ENCODE data around the gene ZNHIT6.

Gene ZNHIT6

GRCh38 chr1:85617633-85618100 lies 90.6 kb downstream of the ZNHIT6 start:
- no peak for DNase-seq (ENCODE audit: low read depth in 2 of 2)

- no peak for DNase-seq (ENCODE audit: low read depth in 2 of 2)
Observed at GRCh38 chr1:85616736-85617135, 91.5 kb downstream of the ZNHIT6 start.

- DNase-seq (ENCODE audit: low read depth in 2 of 2): no peak
Observed at GRCh38 chr1:85616364-85616705, 91.9 kb downstream of the ZNHIT6 start.

DNA sequence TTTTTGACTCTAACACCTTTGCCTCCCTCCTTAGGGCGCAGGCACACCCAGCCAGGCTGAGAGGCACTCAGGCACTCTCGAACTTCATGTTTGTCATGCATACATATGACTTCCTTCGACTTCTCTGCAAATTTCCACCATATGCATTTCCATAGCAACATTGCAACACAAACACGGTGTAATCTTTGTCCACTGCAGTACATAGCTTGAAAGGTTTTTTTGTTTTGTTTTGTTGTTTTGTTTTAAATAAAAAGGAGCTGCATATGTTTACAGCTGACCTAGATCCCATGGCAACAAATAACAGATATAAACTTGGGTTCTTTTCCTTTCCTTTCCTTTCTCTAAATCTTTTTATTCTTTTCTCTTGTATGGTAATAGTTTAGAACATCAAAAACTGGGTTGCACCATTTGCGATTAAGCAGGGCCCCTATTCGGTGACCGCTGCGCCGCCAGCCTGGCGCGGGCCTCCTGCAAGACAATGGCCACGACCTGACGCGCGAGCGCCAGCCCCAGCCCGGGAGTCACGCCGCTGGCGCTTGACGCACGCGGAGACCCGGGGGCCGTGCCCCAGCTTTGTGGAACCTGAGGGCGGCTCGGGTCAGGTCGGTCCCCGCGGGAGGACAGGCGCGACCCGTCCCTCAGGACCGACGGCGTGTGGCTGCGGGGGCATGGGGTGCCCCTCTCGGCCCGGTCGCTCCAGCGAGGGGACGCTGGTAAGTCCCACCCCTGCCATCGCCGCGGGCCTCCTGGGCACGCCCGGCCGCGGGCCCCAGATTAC lies 92.5 kb downstream of the ZNHIT6 start:
- DNase-seq (ENCODE audit: low read depth in 2 of 2): no peak

- no peak for DNase-seq (ENCODE audit: low read depth in 2 of 2)
Observed at GRCh38 chr1:85612704-85613361, 95.4 kb downstream of the ZNHIT6 start.

- DNase-seq (ENCODE audit: low read depth in 2 of 2): no peak
Observed at GRCh38 chr1:85611856-85612255, 96.4 kb downstream of the ZNHIT6 start.

- DNase-seq (ENCODE audit: low read depth in 2 of 2): no peak
Observed at GRCh38 chr1:85611425-85611824, 96.8 kb downstream of the ZNHIT6 start.

- no peak for DNase-seq (ENCODE audit: low read depth in 2 of 2)
Observed at GRCh38 chr1:85609976-85610375, 98.3 kb downstream of the ZNHIT6 start.

DNA sequence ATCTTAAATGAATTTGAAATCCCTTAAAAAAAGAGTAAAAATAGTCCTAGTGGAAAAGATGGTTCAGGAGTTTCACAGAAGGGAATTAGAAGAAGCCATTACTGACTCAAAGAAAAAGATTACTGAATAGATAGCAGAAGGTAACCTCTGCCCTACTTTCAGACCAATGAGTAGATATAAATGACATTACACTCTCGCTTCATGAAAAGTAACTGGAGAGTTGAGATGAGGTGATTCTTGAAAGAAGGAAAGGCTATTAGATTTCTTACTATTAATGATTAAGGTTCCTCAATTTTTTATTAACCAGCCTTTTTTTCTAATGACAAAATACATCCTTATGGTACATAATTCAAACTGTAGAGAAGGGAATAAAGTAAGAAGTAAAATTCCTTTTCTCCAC lies 99.4 kb downstream of the ZNHIT6 start:
- DNase-seq (ENCODE audit: low read depth in 2 of 2): no peak

DNA sequence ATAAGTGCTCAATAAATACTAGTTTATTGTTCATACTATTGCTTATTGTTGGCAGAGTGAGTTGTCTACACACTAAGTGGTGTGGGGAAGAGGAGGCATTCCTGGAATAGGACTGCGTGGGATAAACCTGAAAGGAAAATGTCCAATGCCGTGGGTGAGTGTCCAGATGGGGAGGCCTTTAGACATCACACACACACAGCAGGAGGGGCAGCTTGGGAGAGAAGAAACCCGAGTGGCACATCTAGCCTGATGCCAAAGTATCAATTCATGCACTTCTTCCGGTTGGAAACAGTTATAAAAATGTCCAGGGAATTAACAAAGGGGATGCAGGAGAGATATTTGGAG lies 100.3 kb downstream of the ZNHIT6 start:
- no peak for DNase-seq (ENCODE audit: low read depth in 2 of 2)

DNA sequence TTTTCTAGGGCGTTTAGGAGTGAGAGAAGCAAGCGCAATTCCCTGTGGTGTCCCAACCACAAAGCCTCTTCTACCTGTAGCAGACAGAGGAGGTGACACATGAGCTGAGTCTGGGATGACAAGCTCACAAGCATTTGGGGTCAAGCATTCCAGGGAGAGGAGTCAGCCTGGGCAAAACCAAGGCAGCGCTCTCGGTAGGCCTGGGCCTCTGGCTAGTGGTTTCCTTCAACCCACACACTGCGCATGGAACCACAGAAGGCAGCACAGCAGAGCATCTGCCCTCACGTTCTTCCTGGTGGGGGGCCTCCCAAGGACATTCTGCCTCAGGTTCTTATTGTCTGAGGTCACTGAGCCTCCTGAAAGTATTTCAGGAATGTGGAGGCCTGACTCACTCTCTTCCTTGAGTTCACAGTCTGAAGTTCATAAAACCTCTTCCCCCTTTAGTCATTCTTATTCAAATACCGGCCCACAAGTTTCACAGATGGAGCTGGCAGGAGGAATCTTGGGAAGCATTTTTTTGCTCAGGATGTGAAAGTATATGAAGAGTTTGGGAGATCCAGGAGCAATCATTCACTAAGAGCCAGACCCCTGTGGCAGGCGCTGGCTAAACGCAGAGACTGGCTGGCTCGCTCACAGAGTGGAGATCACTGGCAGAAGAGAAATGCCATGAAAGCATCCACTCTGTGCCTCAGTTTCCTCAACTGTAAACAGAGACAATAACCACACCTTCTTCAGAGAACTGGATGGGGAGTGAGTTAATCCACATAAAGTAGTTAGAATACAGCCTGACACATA lies 100.9 kb downstream of the ZNHIT6 start:
- no peak for DNase-seq (ENCODE audit: low read depth in 2 of 2)

DNA sequence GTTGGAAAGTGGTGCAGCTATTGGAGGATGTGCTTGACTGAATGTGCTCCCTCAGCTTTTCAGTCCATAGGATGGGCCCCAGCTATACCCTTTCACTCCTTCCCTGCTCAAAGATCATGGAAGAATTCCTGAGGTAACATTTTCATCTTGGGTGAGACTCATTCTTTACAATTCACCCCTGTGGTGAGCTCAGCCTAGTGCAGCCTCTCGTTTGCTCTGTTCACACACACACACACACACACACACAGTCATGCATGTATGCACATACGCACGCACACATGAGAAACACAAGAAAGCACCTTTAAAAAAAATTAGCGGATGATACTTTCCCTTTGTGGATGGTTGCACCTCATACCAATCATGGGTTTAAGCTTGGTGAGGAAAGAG lies 101.8 kb downstream of the ZNHIT6 start:
- no peak for DNase-seq (ENCODE audit: low read depth in 2 of 2)

- no peak for DNase-seq (ENCODE audit: low read depth in 2 of 2)
Observed at GRCh38 chr1:85605484-85606413, 102.5 kb downstream of the ZNHIT6 start.

DNA sequence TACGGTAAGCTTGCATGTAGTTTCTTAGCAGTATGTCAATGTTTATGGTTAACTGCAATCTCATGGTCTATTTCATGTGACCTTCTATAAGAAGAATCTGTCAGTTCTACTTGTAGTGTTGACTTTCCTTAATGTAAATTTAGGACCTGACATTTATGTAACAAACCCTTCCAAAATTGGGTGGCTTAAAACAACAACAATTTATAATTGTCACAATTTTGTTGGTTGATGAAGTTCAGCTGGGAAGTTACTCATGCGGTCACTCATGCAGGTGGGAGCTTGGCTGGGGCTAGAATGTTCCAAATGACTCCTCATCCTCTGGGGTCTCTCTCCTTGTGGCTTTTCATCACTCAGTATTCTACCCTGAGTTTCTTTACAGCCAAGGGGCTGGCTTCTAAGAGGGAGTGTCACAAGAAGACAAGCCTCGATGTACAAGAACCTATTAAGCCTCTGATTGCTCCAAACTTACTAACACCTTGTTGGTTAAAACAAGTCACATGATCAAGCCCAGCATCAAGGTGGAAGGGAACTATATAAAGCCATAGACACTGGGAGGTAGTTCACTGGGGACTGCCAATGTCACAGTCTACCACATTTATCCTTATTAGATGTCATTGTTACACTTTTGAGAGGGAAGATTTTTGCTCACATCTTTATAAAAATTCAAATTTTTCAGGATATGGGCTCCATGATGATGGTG lies 103.8 kb downstream of the ZNHIT6 start:
- no peak for DNase-seq (ENCODE audit: low read depth in 2 of 2)

DNA sequence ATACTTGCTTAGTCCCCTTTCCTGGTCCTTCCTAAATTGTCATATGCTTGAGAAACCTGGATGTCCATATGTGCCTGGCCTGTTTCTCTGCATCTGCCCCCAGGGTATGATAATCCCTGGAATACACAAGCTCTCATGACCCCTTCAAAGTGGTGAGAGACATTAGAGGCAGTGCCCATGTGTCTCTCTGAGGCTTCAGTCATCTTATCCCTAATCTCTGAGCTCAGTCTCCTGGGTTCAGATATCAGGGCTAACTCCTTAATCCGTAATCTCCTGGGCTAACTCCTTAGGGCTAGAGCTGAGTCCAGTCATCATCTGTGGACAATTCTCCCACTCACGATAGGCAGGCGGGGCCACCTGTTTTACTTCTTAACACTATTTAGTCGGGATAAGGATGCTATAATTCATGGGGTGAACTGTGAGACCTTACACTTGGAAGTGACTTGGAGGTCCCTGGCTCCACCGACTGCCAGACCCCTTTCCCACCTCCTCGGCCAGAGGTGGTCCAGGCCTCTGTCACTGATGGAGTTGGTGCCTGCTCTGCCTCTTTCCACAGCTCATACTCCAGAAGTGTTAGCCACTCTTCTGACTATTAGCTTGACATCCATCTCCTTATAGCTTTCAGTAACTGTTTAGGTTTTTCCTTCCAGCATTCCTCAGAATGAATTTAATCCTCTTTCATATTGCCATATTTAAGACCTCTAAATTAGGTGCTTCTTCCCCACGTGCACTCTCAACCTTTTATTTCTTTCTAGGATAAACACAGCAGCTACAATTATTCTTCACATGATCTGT lies 105.0 kb downstream of the ZNHIT6 start:
- no peak for DNase-seq (ENCODE audit: low read depth in 2 of 2)

- DNase-seq (ENCODE audit: low read depth in 2 of 2): no peak
Observed at GRCh38 chr1:85602571-85602970, 105.7 kb downstream of the ZNHIT6 start.

DNA sequence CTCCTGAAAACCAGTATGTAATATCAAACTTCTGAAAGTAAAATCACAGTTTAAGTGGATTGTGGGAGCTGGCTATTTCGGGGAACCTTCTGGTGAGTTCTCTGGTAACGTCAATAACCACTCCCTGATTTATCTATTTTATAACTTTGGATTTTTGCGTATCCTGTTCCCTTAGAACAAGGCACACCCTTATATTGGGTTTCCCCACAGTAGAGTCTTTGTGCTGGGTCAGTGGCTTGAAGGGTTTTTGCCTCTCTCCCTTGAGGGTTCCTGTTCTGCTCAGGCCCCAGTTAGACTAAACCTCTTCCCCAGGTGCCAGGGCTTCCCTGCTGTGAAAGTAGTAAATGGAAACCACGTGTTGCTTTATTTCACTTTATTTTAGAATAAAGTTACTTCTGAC lies 106.3 kb downstream of the ZNHIT6 start:
- no peak for DNase-seq (ENCODE audit: low read depth in 2 of 2)

- no peak for DNase-seq (ENCODE audit: low read depth in 2 of 2)
Observed at GRCh38 chr1:85599681-85600080, 108.6 kb downstream of the ZNHIT6 start.
